Measurements from ENCODE around the gene ARMC7.

Gene ARMC7

GRCh38 chr17:75142236-75142971 is 32.6 kb downstream of the ARMC7 start:
- no peaks in the 10 kb centered on the region for H3K9me3 ChIP-seq (ENCODE audit: low read depth, low read length)
- TF ChIP-seq EZH2 (IDR thresholded peaks at IDR 0.05) (no peak), FOXP2 (optimal IDR thresholded peaks at IDR 0.05; ENCODE audit: control extremely low read depth, extremely low read length, insufficient read depth) (no peak)
- H3K9ac ChIP-seq (ENCODE audit: insufficient read length): no peak overlapping the region
- no peak for DNase-seq (ENCODE audit: low read depth, low spot score)
- H3K4me3 ChIP-seq: no peak overlapping the region
- peaks cover 97% of the 10 kb centered on the region for H3K36me3 ChIP-seq (ENCODE audit: insufficient read depth, low read length)
- H3K27ac ChIP-seq: no peak overlapping the region

DNA sequence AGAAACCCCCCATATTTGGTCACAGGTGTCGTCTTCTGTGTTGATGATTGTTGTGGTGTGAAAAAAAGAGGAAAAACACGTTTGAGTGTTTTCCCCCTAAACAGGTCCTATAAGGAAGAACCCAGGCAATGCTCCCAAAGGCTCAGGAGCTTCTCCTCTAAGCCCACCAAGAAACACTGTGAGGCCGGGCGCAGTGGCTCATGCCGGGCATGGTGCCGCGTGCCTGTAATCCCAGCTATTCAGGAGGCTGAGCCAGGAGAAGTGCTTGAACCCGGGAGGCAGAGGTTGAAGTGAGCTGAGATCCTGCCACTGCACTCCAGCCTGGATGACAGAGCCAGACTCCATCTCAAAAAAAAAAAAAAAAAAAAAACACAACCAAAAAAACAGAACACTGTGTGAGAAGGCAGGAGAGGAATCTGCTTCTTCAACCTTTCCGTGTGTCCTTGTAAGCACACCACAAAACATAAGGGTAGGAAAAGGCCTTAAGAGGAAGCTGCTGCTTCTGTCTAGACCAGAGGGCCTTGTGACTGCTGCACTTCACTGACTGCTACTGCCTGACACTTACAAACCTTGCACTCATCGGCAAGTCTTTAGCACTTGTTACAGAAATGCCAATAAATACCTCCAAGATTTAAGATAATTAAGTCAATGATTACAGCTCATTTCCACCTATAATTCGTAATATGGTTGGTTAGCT is 35.2 kb downstream of the ARMC7 start:
- H3K9me3 ChIP-seq (ENCODE audit: low read depth, low read length): no peaks in the 10 kb centered on the region
- H3K9ac ChIP-seq (ENCODE audit: insufficient read length): no peak overlapping the region
- H3K4me3 ChIP-seq: no peak overlapping the region
- 0 out of 2 replicates have a peak overlapping the region, but pooled peaks have one; percentile 11 for H3K27ac ChIP-seq
- peaks cover 89% of the 10 kb centered on the region for H3K36me3 ChIP-seq (ENCODE audit: insufficient read depth, low read length)
- TF ChIP-seq POLR2AphosphoS5 (IDR thresholded peaks at IDR 0.05; ENCODE audit: borderline replicate concordance, low read depth, low read length) (no peak), FOXP2 (optimal IDR thresholded peaks at IDR 0.05; ENCODE audit: control extremely low read depth, extremely low read length, insufficient read depth) (no peak), EZH2 (IDR thresholded peaks at IDR 0.05) (no peak)
- no peak for DNase-seq (ENCODE audit: low read depth, low spot score)

DNA sequence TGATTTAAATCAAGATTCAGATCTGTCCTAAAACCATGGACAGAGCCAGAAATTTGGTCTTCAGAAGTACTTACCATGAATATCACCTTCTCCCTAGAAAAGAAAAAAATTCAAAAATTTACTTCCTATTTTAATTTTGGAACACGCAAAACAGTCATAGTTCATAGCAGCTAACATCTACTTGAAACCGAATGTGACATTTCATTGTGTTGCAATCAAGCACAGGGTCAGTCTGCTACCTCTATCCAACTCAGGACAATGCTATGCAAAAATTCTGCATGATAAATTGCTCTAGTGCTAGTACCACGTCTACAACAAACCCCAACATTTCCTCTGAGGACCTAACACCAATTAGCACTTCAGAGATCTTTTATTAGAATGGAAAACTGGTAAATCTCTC is 36.8 kb downstream of the ARMC7 start:
- Histone ChIP-seq H3K36me3 (ENCODE audit: insufficient read depth, low read length) (peaks cover 73% of the 10 kb centered on the region), H3K4me3 (no peak overlapping the region), H3K27ac (no peak overlapping the region), H3K9ac (ENCODE audit: insufficient read length) (no peak overlapping the region), H3K9me3 (ENCODE audit: low read depth, low read length) (no peaks in the 10 kb centered on the region)
- DNase-seq (ENCODE audit: low read depth, low spot score): no peak
- TF ChIP-seq POLR2AphosphoS5 (IDR thresholded peaks at IDR 0.05; ENCODE audit: borderline replicate concordance, low read depth, low read length) (no peak), EZH2 (IDR thresholded peaks at IDR 0.05) (no peak)

DNA sequence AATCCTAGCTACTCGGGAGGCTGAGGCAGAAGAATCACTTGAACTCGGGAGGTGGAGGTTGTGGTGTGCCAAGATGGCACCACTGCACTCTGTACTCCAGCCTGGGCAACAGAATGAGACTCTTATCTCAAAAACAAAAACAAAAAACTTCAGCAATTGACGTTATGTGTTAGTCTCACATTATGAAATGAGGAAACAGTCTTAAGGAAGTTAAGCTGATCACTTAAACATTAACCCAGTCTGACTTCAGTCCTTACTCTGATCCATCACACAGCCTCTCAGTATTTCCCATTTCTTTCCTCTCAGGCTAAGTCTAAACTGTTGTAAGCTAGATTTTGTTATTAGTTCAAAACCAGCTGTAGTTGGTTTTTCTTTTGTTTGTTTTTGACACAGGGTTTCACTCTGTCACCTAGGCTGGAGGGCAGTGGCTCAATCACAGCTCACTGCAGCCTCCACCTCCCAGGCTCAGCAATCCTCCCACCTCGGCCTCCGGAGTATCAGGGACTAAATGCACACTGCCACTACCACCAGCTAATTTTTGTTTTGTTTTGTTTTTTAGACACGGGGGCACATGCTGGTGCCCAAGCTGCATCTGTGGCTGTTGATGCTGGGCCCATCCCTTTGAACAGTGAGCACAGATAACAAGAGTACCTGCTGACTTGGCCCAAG is 38.2 kb downstream of the ARMC7 start:
- Histone ChIP-seq H3K4me3 (no peak overlapping the region), H3K36me3 (ENCODE audit: insufficient read depth, low read length) (peaks cover 62% of the 10 kb centered on the region), H3K9me3 (ENCODE audit: low read depth, low read length) (no peaks in the 10 kb centered on the region), H3K27ac (no peak overlapping the region), H3K9ac (ENCODE audit: insufficient read length) (no peak overlapping the region)
- no peak for TF ChIP-seq POLR2AphosphoS5 (IDR thresholded peaks at IDR 0.05; ENCODE audit: borderline replicate concordance, low read depth, low read length)
- TF ChIP-seq FOXP2 (optimal IDR thresholded peaks at IDR 0.05; ENCODE audit: control extremely low read depth, extremely low read length, insufficient read depth): no peak
- no peak for TF ChIP-seq EZH2 (IDR thresholded peaks at IDR 0.05)
- DNase-seq (ENCODE audit: low read depth, low spot score): no peak

- no peak for DNase-seq (ENCODE audit: low read depth, low spot score)
- Histone ChIP-seq H3K36me3 (ENCODE audit: insufficient read depth, low read length) (peaks cover 22% of the 10 kb centered on the region), H3K27ac (peak overlapping the region; percentile 47), H3K9me3 (ENCODE audit: low read depth, low read length) (no peaks in the 10 kb centered on the region), H3K9ac (ENCODE audit: insufficient read length) (peak overlapping the region; percentile 86), H3K4me3 (peak overlapping the region; percentile 86)
- TF ChIP-seq FOXP2 (optimal IDR thresholded peaks at IDR 0.05; ENCODE audit: control extremely low read depth, extremely low read length, insufficient read depth) (no peak), POLR2AphosphoS5 (IDR thresholded peaks at IDR 0.05; ENCODE audit: borderline replicate concordance, low read depth, low read length) (no peak), EZH2 (IDR thresholded peaks at IDR 0.05) (no peak)
Observed at GRCh38 chr17:75151930-75152329, 42.2 kb downstream of the ARMC7 start.

- TF ChIP-seq POLR2AphosphoS5 (IDR thresholded peaks at IDR 0.05; ENCODE audit: borderline replicate concordance, low read depth, low read length) (no peak), FOXP2 (optimal IDR thresholded peaks at IDR 0.05; ENCODE audit: control extremely low read depth, extremely low read length, insufficient read depth) (no peak), EZH2 (IDR thresholded peaks at IDR 0.05) (no peak)
Observed at GRCh38 chr17:75152523-75152921, 42.8 kb downstream of the ARMC7 start.

DNA sequence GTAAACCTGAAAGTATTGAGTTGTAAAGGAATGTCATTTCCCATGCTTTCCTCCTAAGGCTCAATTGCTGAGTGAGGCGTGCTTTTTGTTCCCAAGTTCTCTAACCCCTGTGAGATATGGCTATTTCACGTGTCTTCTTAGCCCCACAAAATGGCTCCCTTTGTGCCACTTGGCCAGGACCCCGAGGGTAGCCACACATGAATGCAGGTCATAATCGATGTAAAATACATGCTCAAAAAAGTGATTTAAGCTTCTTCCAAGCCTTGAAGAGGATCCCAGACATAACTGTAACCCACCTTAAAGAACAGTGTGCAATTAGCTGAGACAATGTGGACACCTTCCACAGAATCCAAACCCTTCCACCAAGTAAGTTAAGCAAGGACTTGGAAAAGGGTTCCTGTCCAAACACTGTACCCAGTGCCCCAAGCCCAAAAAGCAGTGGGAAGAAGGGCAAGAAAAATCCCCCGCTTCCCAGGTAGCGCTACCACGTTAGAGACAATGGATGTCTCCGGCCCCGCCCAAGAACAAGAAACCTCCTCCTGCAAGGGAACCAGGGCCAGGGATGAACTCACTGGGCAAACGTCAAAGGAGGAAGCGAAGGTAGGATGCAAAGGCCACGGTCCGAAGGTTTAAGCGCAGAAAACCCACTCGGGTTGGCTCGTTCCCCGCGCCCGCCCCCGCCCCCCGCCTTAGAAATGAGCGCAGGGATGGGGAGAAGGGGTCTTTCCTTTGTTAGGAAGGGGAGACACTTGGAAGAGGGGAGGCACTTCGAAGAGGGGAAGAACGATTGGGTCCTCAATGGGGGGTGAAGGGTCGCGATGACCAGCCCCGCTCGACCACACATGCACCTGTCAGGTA is 43.4 kb downstream of the ARMC7 start:
- peak overlapping the region; percentile 71 for H3K27ac ChIP-seq
- H3K4me3 ChIP-seq: peak overlapping the region; percentile 86
- peaks cover 10% of the 10 kb centered on the region for H3K36me3 ChIP-seq (ENCODE audit: insufficient read depth, low read length)
- peak overlapping the region; percentile 86 for H3K9ac ChIP-seq (ENCODE audit: insufficient read length)
- no peak for TF ChIP-seq EZH2 (IDR thresholded peaks at IDR 0.05)
- peak; percentile 20; the same call in 1 of the 2 replicates for TF ChIP-seq POLR2AphosphoS5 (IDR thresholded peaks at IDR 0.05; ENCODE audit: borderline replicate concordance, low read depth, low read length)
- TF ChIP-seq FOXP2 (optimal IDR thresholded peaks at IDR 0.05; ENCODE audit: control extremely low read depth, extremely low read length, insufficient read depth): no peak
- DNase-seq (ENCODE audit: low read depth, low spot score): no peak
- no peaks in the 10 kb centered on the region for H3K9me3 ChIP-seq (ENCODE audit: low read depth, low read length)

More at GRCh38 chr17:75152523-75152921, 42.8 kb downstream of the ARMC7 start:
- Histone ChIP-seq H3K36me3 (ENCODE audit: insufficient read depth, low read length) (peaks cover 16% of the 10 kb centered on the region), H3K9ac (ENCODE audit: insufficient read length) (peak overlapping the region; percentile 86), H3K4me3 (peak overlapping the region; percentile 86), H3K27ac (peak overlapping the region; percentile 47), H3K9me3 (ENCODE audit: low read depth, low read length) (no peaks in the 10 kb centered on the region)
- DNase-seq (ENCODE audit: low read depth, low spot score): no peak

Measured in SK-N-MC (cell line).